DND-41 (cell line): ENCODE measurements around the gene PRSS27.
A peak's percentile ranks its signal among the peaks of the same experiment; 100 is the strongest.
"Not testable (repeated sequence)": the region's sequence is repeated elsewhere in the genome, so short reads cannot be mapped to it uniquely, and the experiment has no call there.

Experiments
- ATAC-seq: fragments of 200-7000 bp; cut with Tn5 transposase; 3 replicates; pipeline ENCODE4 v1.9.1; 2021; ENCODE audit warnings: low read depth; ENCODE audit not compliant: insufficient read depth
- DNase-seq: peaks from one replicate; pipeline ENCODE4 v3.0.0-alpha.2; 2020
- H2AFZ ChIP-seq: 2 replicates; pipeline ENCODE4 v1.6.0; 2012; ENCODE audit warnings: low read depth, low read length
- H3K27ac ChIP-seq: 2 replicates; pipeline ENCODE4 v1.5.1; 2012; ENCODE audit warnings: low read length, inconsistent platforms
- H3K27me3 ChIP-seq: fragments of 200-600 bp; sonication (generic); 2 replicates; pipeline ENCODE4 v1.6.0; 2012; ENCODE audit warnings: low read length, mild to moderate bottlenecking, inconsistent platforms; ENCODE audit not compliant: insufficient read depth, poor library complexity
- H3K36me3 ChIP-seq: 2 replicates; pipeline ENCODE4 v1.5.1; 2012; ENCODE audit warnings: low read length, inconsistent platforms; ENCODE audit not compliant: insufficient read depth
- H3K4me1 ChIP-seq: 2 replicates; pipeline ENCODE4 v1.5.1; 2012; ENCODE audit warnings: mild to moderate bottlenecking, low read length; ENCODE audit not compliant: insufficient read depth
- H3K4me2 ChIP-seq: 2 replicates; pipeline ENCODE4 v1.6.0; 2012; ENCODE audit warnings: mild to moderate bottlenecking, moderate library complexity, low read length, inconsistent platforms; ENCODE audit not compliant: insufficient read depth
- H3K4me3 ChIP-seq, 2 experiments: fragments of 200-600 bp in 1 of 2; shearing (Covaris generic) in 1 of 2; 2 replicates each; pipeline ENCODE4 v1.5.1; 2012 to 2016; ENCODE audit warnings: inconsistent platforms in 2 of 2, low read length in 2 of 2, mild to moderate bottlenecking in 2 of 2, low read depth in 1 of 2, moderate library complexity in 1 of 2
- H3K79me2 ChIP-seq: 2 replicates; pipeline ENCODE4 v1.6.0; 2012; ENCODE audit warnings: low read length, inconsistent platforms; ENCODE audit not compliant: insufficient read depth
- H3K9ac ChIP-seq: 2 replicates; pipeline ENCODE4 v1.6.0; 2012; ENCODE audit warnings: low read depth, mild to moderate bottlenecking, inconsistent platforms, low read length, moderate library complexity
- H3K9me3 ChIP-seq: 2 replicates; pipeline ENCODE4 v1.5.1; 2012; ENCODE audit warnings: low read length, moderate library complexity, mild to moderate bottlenecking, inconsistent platforms; ENCODE audit not compliant: insufficient read depth, severe bottlenecking
- H4K20me1 ChIP-seq: 2 replicates; pipeline ENCODE4 v1.6.0; 2012; ENCODE audit warnings: low read length; ENCODE audit not compliant: insufficient read depth
- EZH2 ChIP-seq: IDR thresholded peaks from 3 replicates; pipeline ENCODE4 v1.6.1; 2012; ENCODE audit warnings: borderline replicate concordance, low read depth, mild to moderate bottlenecking, moderate library complexity, low read length, inconsistent platforms; ENCODE audit not compliant: severe bottlenecking
- TF ChIP-seq, protein P1 (sequence below): IDR thresholded peaks from 2 replicates; pipeline ENCODE4 v1.5.1; 2012; ENCODE audit warnings: borderline replicate concordance, low read length, moderate library complexity, mild to moderate bottlenecking; ENCODE audit not compliant: poor library complexity, severe bottlenecking; ENCODE audit errors: extremely low read depth

The PRSS27 gene

DNA sequence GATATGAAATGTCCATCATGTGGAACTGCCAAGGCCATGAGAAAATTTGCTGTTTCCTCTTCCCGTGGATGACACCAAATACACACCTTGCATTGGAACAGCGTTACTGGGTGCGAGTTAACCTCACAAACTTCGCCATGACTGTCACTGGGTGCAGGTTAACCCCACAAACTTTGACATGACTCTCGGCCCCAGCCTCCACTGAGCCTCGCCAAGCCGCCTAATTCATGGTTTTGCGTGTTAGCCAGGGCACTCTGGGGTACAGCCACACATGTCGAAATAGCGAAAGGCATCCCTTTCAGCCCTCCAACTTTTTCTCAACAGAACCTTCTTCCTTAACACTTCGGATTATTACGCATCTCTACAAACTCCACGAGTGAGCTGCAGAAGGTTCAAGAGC is 48.3 kb downstream of the PRSS27 start:
- Histone ChIP-seq H3K4me1 (peaks cover 26% of the 10 kb centered on the region), H3K9ac (peak overlapping the region; percentile 60), H2AFZ (no peak overlapping the region), H4K20me1 (no peaks in the 10 kb centered on the region), H3K27ac (no peak overlapping the region), H3K36me3 (peaks cover 5% of the 10 kb centered on the region; the same call in 1 of the 2 replicates), H3K9me3 (no peaks in the 10 kb centered on the region), H3K79me2 (peaks cover 13% of the 10 kb centered on the region), H3K27me3 (no peaks in the 10 kb centered on the region), H3K4me3 (peak overlapping the region in 1 of 2 experiments; percentile 70; a peak in 1 of 4 replicates), H3K4me2 (peak overlapping the region; percentile 75)
- ATAC-seq, result no peak
- TF ChIP-seq, protein P1, sequence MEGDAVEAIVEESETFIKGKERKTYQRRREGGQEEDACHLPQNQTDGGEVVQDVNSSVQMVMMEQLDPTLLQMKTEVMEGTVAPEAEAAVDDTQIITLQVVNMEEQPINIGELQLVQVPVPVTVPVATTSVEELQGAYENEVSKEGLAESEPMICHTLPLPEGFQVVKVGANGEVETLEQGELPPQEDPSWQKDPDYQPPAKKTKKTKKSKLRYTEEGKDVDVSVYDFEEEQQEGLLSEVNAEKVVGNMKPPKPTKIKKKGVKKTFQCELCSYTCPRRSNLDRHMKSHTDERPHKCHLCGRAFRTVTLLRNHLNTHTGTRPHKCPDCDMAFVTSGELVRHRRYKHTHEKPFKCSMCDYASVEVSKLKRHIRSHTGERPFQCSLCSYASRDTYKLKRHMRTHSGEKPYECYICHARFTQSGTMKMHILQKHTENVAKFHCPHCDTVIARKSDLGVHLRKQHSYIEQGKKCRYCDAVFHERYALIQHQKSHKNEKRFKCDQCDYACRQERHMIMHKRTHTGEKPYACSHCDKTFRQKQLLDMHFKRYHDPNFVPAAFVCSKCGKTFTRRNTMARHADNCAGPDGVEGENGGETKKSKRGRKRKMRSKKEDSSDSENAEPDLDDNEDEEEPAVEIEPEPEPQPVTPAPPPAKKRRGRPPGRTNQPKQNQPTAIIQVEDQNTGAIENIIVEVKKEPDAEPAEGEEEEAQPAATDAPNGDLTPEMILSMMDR, result no peak
- TF ChIP-seq EZH2, result no peak
- no peak for DNase-seq

- TF ChIP-seq, protein P1, result peak; percentile 43
- not testable (repeated sequence) for H3K9me3 ChIP-seq, H3K9ac ChIP-seq, H3K27me3 ChIP-seq, ATAC-seq, H3K27ac ChIP-seq, H2AFZ ChIP-seq, H4K20me1 ChIP-seq, H3K36me3 ChIP-seq, H3K4me3 ChIP-seq
- 0 out of 2 replicates have a peak overlapping the region, but pooled peaks have one; percentile 75 for H3K4me2 ChIP-seq
- H3K4me1 ChIP-seq, result peaks cover 26% of the 10 kb centered on the region
- peak; percentile 37 for DNase-seq
- H3K79me2 ChIP-seq, result peaks cover 13% of the 10 kb centered on the region
These were observed 48.8 kb downstream of the PRSS27 start for GRCh38 chr16:2671193-2671592.

- H2AFZ ChIP-seq, H4K20me1 ChIP-seq, H3K4me3 ChIP-seq, H3K9ac ChIP-seq, H3K4me2 ChIP-seq, H3K27me3 ChIP-seq, ATAC-seq, H3K27ac ChIP-seq, H3K36me3 ChIP-seq, H3K9me3 ChIP-seq: not testable (repeated sequence)
- peak; percentile 37 for DNase-seq
- TF ChIP-seq, protein P1, result peak; percentile 52
- Histone ChIP-seq H3K4me1 (peaks cover 26% of the 10 kb centered on the region), H3K79me2 (peaks cover 13% of the 10 kb centered on the region)
These were observed 50.0 kb downstream of the PRSS27 start for GRCh38 chr16:2670017-2670416.

- peaks cover 13% of the 10 kb centered on the region for H3K79me2 ChIP-seq
- H3K4me1 ChIP-seq, result peaks cover 23% of the 10 kb centered on the region
- not testable (repeated sequence) for ATAC-seq, H2AFZ ChIP-seq, H4K20me1 ChIP-seq, H3K4me3 ChIP-seq, H3K27me3 ChIP-seq, H3K9me3 ChIP-seq, H3K36me3 ChIP-seq, H3K9ac ChIP-seq, DNase-seq, H3K27ac ChIP-seq, H3K4me2 ChIP-seq
These were observed 50.4 kb downstream of the PRSS27 start for GRCh38 chr16:2669587-2669986.

DNA sequence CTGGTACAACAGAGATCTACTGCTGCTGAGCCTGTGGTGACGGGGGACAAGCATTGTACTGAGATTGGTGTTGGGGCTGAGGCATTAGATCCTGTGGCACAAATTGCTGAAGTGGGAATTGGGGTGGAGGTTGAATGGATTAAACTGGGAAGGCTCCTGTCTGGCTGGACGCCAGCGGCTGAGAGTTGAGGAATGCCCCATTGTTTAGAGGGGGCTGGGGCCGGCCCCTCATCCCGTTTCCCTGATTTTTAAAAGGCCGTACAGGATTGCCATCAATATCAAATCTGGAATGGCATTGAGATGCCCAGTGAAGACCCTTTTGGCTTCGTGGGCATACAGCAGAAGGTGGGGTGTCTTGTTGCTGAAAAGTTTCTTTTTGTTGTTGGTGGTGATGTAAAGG is 53.4 kb downstream of the PRSS27 start:
- not testable (repeated sequence) for H3K4me1 ChIP-seq, H3K4me3 ChIP-seq, H4K20me1 ChIP-seq, H3K27me3 ChIP-seq, H2AFZ ChIP-seq, ATAC-seq, DNase-seq, H3K9me3 ChIP-seq, H3K9ac ChIP-seq, H3K27ac ChIP-seq, H3K79me2 ChIP-seq, H3K36me3 ChIP-seq, H3K4me2 ChIP-seq
